Measurements from ENCODE around the gene FXYD1. TPM values are rescaled to one million over a fixed set of nuclear protein-coding genes. Genes with fewer than 3 reads are reported as not detected.
"Not testable (repeated sequence)": the region's sequence is repeated elsewhere in the genome, so short reads cannot be mapped to it uniquely, and the experiment has no call there.

FXYD1 gene
- total and polyA plus RNA-seq, 2 of the 8 experiments (the other 6 are each of a cell fraction or from before 2014, with no cell fraction given), result 1.6 to 8.1 TPM

GRCh38 chr19:35101949-35102348, 36.7 kb upstream of the FXYD1 start:
- 95% methylated on average over 10 of the region's 10 CpGs; no CpG with 5 or more reads in 1 of the 2 experiments for WGBS, 2 experiments (ENCODE audit: extremely low coverage in 1 of 2, insufficient coverage in 1 of 2, insufficient read length in 1 of 2, insufficient replicate concordance in 2 of 2, low coverage in 1 of 2, low lambda C conversion rate in 2 of 2, missing lambda C conversion rate in 1 of 2)
- FAIRE-seq; DNase-seq (ENCODE audit: low read depth in 1 of 2, low spot score in 2 of 2); H3K14ac ChIP-seq (ENCODE audit: insufficient read length); H2BK120ac ChIP-seq (replicated peaks; ENCODE audit: low read depth, low read length); H3K4me2 ChIP-seq (ENCODE audit: insufficient read depth in 1 of 2, low read depth in 2 of 2, low read length in 2 of 2); H4K8ac ChIP-seq (ENCODE audit: extremely low read depth, insufficient read depth, low read length); H3K23me2 ChIP-seq (ENCODE audit: low read depth, low read length); H3K79me1 ChIP-seq (ENCODE audit: low read depth, low read length); H3K18ac ChIP-seq (ENCODE audit: extremely low read depth, low read length); H3K36me3 ChIP-seq (ENCODE audit: control insufficient read depth in 2 of 4, insufficient read depth in 4 of 4, low read length in 3 of 4); H3K56ac ChIP-seq (replicated peaks; ENCODE audit: insufficient read length, low read depth, low read length); H3K79me2 ChIP-seq (ENCODE audit: control insufficient read depth in 1 of 2, insufficient read depth in 2 of 2, low read length in 2 of 2); H4K5ac ChIP-seq (ENCODE audit: insufficient read length, low read depth, low read length); H3K27me3 ChIP-seq (replicated peaks in 1 of 4; ENCODE audit: control insufficient read depth in 3 of 4, extremely low read depth in 1 of 4, insufficient read depth in 3 of 4, low read length in 3 of 4); H3K23ac ChIP-seq (ENCODE audit: insufficient read length); H3K4me3 ChIP-seq (ENCODE audit: extremely low read depth in 1 of 4, insufficient read depth in 2 of 4, low read depth in 3 of 4, low read length in 4 of 4); H4K20me1 ChIP-seq (replicated peaks in 1 of 2; ENCODE audit: control insufficient read depth in 1 of 2, insufficient read depth in 2 of 2, low read length in 2 of 2); H2AFZ ChIP-seq (ENCODE audit: low read length); POLR2A ChIA-PET (ENCODE audit: partially characterized antibody); H3K4ac ChIP-seq (replicated peaks; ENCODE audit: insufficient read length, low read depth, low read length); H2AK5ac ChIP-seq (ENCODE audit: low read depth, low read length); H2BK20ac ChIP-seq (ENCODE audit: low read length); H2BK5ac ChIP-seq (ENCODE audit: low read depth, low read length); H3K9ac ChIP-seq (replicated peaks in 1 of 4; ENCODE audit: extremely low read depth in 1 of 4, low read depth in 3 of 4, low read length in 3 of 4); H3K27ac ChIP-seq (ENCODE audit: low read depth, low read length); H2BK15ac ChIP-seq (ENCODE audit: low read length); H4K91ac ChIP-seq (replicated peaks; ENCODE audit: insufficient read length, low read length); H2BK12ac ChIP-seq (ENCODE audit: low read depth, low read length); H3K4me1 ChIP-seq (replicated peaks in 1 of 4; ENCODE audit: control insufficient read depth in 3 of 4, insufficient read depth in 4 of 4, low read length in 3 of 4); H3K9me3 ChIP-seq (ENCODE audit: insufficient read depth in 2 of 2, low read depth in 1 of 2, low read length in 1 of 2): not testable (repeated sequence)
- CTCF ChIA-PET (ENCODE audit: partially characterized antibody), result interaction anchor here (0.6 kb wide), 1 partner anchor 433 kb away, joined by 3 read pairs; no protein-coding TSS in a partner anchor

DNA sequence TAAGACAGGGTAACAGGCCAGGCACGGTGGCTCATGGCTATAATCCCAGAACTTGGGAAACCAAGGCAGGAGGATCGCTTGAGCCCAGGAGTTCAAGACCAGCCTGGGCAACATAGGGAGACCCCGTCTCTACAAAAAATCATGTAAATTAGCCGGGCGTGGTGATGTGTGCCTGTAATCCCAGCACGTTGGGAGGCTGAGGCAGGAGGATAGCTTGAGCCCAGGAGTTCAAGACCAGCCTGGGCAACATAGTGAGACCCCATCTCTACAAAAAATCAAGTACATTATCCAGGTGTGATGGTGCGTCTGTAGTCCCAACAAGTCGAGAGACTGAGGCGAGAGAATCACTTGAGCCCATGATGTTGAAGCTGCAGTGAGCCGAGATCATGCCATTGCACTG, 35.0 kb upstream of the FXYD1 start:
- not testable (repeated sequence) for H3K4me1 ChIP-seq (replicated peaks in 1 of 4; ENCODE audit: control insufficient read depth in 3 of 4, insufficient read depth in 4 of 4, low read length in 3 of 4); H2BK5ac ChIP-seq (ENCODE audit: low read depth, low read length); H2AK5ac ChIP-seq (ENCODE audit: low read depth, low read length); H3K23me2 ChIP-seq (ENCODE audit: low read depth, low read length); H2BK120ac ChIP-seq (replicated peaks; ENCODE audit: low read depth, low read length); H4K20me1 ChIP-seq (replicated peaks in 1 of 2; ENCODE audit: control insufficient read depth in 1 of 2, insufficient read depth in 2 of 2, low read length in 2 of 2); H3K56ac ChIP-seq (replicated peaks; ENCODE audit: insufficient read length, low read depth, low read length); H4K8ac ChIP-seq (ENCODE audit: extremely low read depth, insufficient read depth, low read length); H2BK20ac ChIP-seq (ENCODE audit: low read length); H3K36me3 ChIP-seq (ENCODE audit: control insufficient read depth in 2 of 4, insufficient read depth in 4 of 4, low read length in 3 of 4); H3K4me2 ChIP-seq (ENCODE audit: insufficient read depth in 1 of 2, low read depth in 2 of 2, low read length in 2 of 2); H3K4me3 ChIP-seq (ENCODE audit: extremely low read depth in 1 of 4, insufficient read depth in 2 of 4, low read depth in 3 of 4, low read length in 4 of 4); H4K5ac ChIP-seq (ENCODE audit: insufficient read length, low read depth, low read length); H2BK12ac ChIP-seq (ENCODE audit: low read depth, low read length); H2AFZ ChIP-seq (ENCODE audit: low read length); H3K79me2 ChIP-seq (ENCODE audit: control insufficient read depth in 1 of 2, insufficient read depth in 2 of 2, low read length in 2 of 2); DNase-seq (ENCODE audit: low read depth in 1 of 2, low spot score in 2 of 2); H3K4ac ChIP-seq (replicated peaks; ENCODE audit: insufficient read length, low read depth, low read length); H3K14ac ChIP-seq (ENCODE audit: insufficient read length); H3K27ac ChIP-seq (ENCODE audit: low read depth, low read length); H3K9ac ChIP-seq (replicated peaks in 1 of 4; ENCODE audit: extremely low read depth in 1 of 4, low read depth in 3 of 4, low read length in 3 of 4); H4K91ac ChIP-seq (replicated peaks; ENCODE audit: insufficient read length, low read length); H3K23ac ChIP-seq (ENCODE audit: insufficient read length); H3K79me1 ChIP-seq (ENCODE audit: low read depth, low read length); H2BK15ac ChIP-seq (ENCODE audit: low read length); H3K27me3 ChIP-seq (replicated peaks in 1 of 4; ENCODE audit: control insufficient read depth in 3 of 4, extremely low read depth in 1 of 4, insufficient read depth in 3 of 4, low read length in 3 of 4); FAIRE-seq; H3K18ac ChIP-seq (ENCODE audit: extremely low read depth, low read length); H3K9me3 ChIP-seq (ENCODE audit: insufficient read depth in 2 of 2, low read depth in 1 of 2, low read length in 1 of 2)
- ChIA-PET CTCF (ENCODE audit: partially characterized antibody) (interaction anchor here (0.7 to 1.6 kb wide), 3 partner anchors 11 to 174 kb away, joined by 4 to 5 read pairs (median 4); no protein-coding TSS in a partner anchor), POLR2A (ENCODE audit: partially characterized antibody) (interaction anchor here (1.0 kb wide), 1 partner anchor 45 kb away, joined by 3 read pairs; no protein-coding TSS in a partner anchor)
- 83% methylated on average over 10 of the region's 10 CpGs; no CpG with 5 or more reads in 1 of the 2 experiments for WGBS, 2 experiments (ENCODE audit: extremely low coverage in 1 of 2, insufficient coverage in 1 of 2, insufficient read length in 1 of 2, insufficient replicate concordance in 2 of 2, low coverage in 1 of 2, low lambda C conversion rate in 2 of 2, missing lambda C conversion rate in 1 of 2)

Data from H1 (cell line).